A549 (cell line): ENCODE data around the gene DYNC1I2. TPM values are rescaled to one million over a fixed set of nuclear protein-coding genes. Genes with fewer than 3 reads are reported as not detected.

ENCODE experiments used
- polyA plus RNA-seq, 4 experiments: library from polyadenylated mRNA; depleted of rRNA in 3 of 4; stranded (reverse); fragments of >200 nt; fragmentation: RNase III in 1 of 4; extraction: RNeasy Plus Mini Kit Qiagen cat#74134 plus additional on column Dnase treatment in 1 of 4; gene quantifications; 2 replicates in 3 of 4; 3 replicates in 1 of 4; pipeline ENCODE4 v1.2.3, GENCODE V29; 2011 to 2017

DYNC1I2 gene
- polyA plus RNA-seq, 2 of the 4 experiments (the other 2 are of a cell fraction) = 87.6 to 150 TPM

Other genes with a start within 250 kb of the DYNC1I2 start
- gene CYBRD1, start 165.0 kb upstream of the DYNC1I2 start, polyA plus RNA-seq (2011; rRNA removed) = 46.6 and 50.8 TPM in 2 replicates
- 25.3 to 31.6 TPM (median 30.5 TPM) in 3 replicates for gene CYBRD1, start 165.0 kb upstream of the DYNC1I2 start, polyA plus RNA-seq (2017; fragmentation: RNase III; extraction: RNeasy Plus Mini Kit Qiagen cat#74134 plus additional on column Dnase treatment)
- gene SLC25A12, start 206.8 kb downstream of the DYNC1I2 start, polyA plus RNA-seq (2011; rRNA removed) = 26.8 and 27.5 TPM in 2 replicates
- gene SLC25A12, start 206.8 kb downstream of the DYNC1I2 start, polyA plus RNA-seq (2017; fragmentation: RNase III; extraction: RNeasy Plus Mini Kit Qiagen cat#74134 plus additional on column Dnase treatment) = 12.5 to 13.8 TPM (median 12.9 TPM) in 3 replicates
- gene HAT1, start 235.0 kb downstream of the DYNC1I2 start, polyA plus RNA-seq (2011; rRNA removed) = 99.1 and 139 TPM in 2 replicates
- gene HAT1, start 235.0 kb downstream of the DYNC1I2 start, polyA plus RNA-seq (2017; fragmentation: RNase III; extraction: RNeasy Plus Mini Kit Qiagen cat#74134 plus additional on column Dnase treatment) = 93.6 to 95.4 TPM (median 94.3 TPM) in 3 replicates